ENCODE data around the gene SLC35E1.
"Not testable (repeated sequence)": the region's sequence is repeated elsewhere in the genome, so short reads cannot be mapped to it uniquely, and the experiment has no call there.

The SLC35E1 gene

GRCh38 chr19:16554776-16555175, 17.4 kb downstream of the SLC35E1 start:
- DNase-seq: no peak

- not testable (repeated sequence) for DNase-seq
Observed at GRCh38 chr19:16551902-16552301, 20.3 kb downstream of the SLC35E1 start.

GRCh38 chr19:16548956-16549355, 23.3 kb downstream of the SLC35E1 start:
- no peak for DNase-seq

GRCh38 chr19:16544473-16545231, 27.6 kb downstream of the SLC35E1 start:
- no peak for DNase-seq

- DNase-seq: not testable (repeated sequence)
Observed at GRCh38 chr19:16543734-16544133, 28.5 kb downstream of the SLC35E1 start.

- peak in 1 of 58 donors; percentile 57 for DNase-seq
Observed at GRCh38 chr19:16542910-16543472, 29.2 kb downstream of the SLC35E1 start.

- DNase-seq: peak; percentile 39 to 94 (median 89)
Observed at GRCh38 chr19:16542045-16542909, 29.9 kb downstream of the SLC35E1 start, which contains the start of gene CHERP. CHERP (minus strand) TSS chr19:16542437; CDS start chr19:16542378, 59 bp downstream.

- no peak for DNase-seq
Observed at GRCh38 chr19:16541526-16542044, 30.6 kb downstream of the SLC35E1 start.

GRCh38 chr19:16540948-16541347, 31.3 kb downstream of the SLC35E1 start:
- DNase-seq: no peak

GRCh38 chr19:16537111-16537510, 35.1 kb downstream of the SLC35E1 start:
- DNase-seq: no peak

- no peak for DNase-seq
Observed at GRCh38 chr19:16536130-16536529, 36.1 kb downstream of the SLC35E1 start.

- no peak for DNase-seq
Observed at GRCh38 chr19:16535381-16535780, 36.8 kb downstream of the SLC35E1 start.

GRCh38 chr19:16532440-16533234, 39.6 kb downstream of the SLC35E1 start:
- DNase-seq: no peak

- no peak for DNase-seq
Observed at GRCh38 chr19:16531380-16531669, 40.9 kb downstream of the SLC35E1 start.

- no peak for DNase-seq
Observed at GRCh38 chr19:16530540-16531379, 41.5 kb downstream of the SLC35E1 start.

GRCh38 chr19:16529466-16530144, 42.6 kb downstream of the SLC35E1 start:
- DNase-seq: no peak

GRCh38 chr19:16527971-16528521, 44.2 kb downstream of the SLC35E1 start:
- no peak for DNase-seq

GRCh38 chr19:16527334-16527935, 44.8 kb downstream of the SLC35E1 start:
- DNase-seq: no peak

All from anterior cingulate cortex (tissue), 58 donors.